ENCODE results near the gene HS3ST2.

- no peak for TF ChIP-seq CTCF (IDR thresholded peaks at IDR 0.05; ENCODE audit: insufficient read depth, low read length, poor library complexity, severe bottlenecking)
- TF ChIP-seq EZH2phosphoT487 (conservative IDR thresholded peaks at IDR 0.05; ENCODE audit: low read length) = no peak
Measured at GRCh38 chr16:22898131-22898530, 84.2 kb downstream of the HS3ST2 start.
